ENCODE data around the gene GALR2.
"Not testable (repeated sequence)": the region's sequence is repeated elsewhere in the genome, so short reads cannot be mapped to it uniquely, and the experiment has no call there.

GALR2 gene

GRCh38 chr17:76050538-76051467, 23.8 kb upstream of the GALR2 start:
- DNase-seq (ENCODE audit: low spot score) = no peak

- no peak for DNase-seq (ENCODE audit: low spot score)
Measured at GRCh38 chr17:76051561-76051960, 23.0 kb upstream of the GALR2 start.

GRCh38 chr17:76053246-76054111, 21.1 kb upstream of the GALR2 start:
- no peak for DNase-seq (ENCODE audit: low spot score)

- DNase-seq (ENCODE audit: low spot score) = no peak
Measured at GRCh38 chr17:76054112-76054476, 20.5 kb upstream of the GALR2 start.

GRCh38 chr17:76056882-76057281, 17.7 kb upstream of the GALR2 start:
- DNase-seq (ENCODE audit: low spot score) = no peak

GRCh38 chr17:76058264-76058663, 16.3 kb upstream of the GALR2 start:
- DNase-seq (ENCODE audit: low spot score) = not testable (repeated sequence)

- no peak for DNase-seq (ENCODE audit: low spot score)
Measured at GRCh38 chr17:76063875-76064546, 10.6 kb upstream of the GALR2 start.

GRCh38 chr17:76065775-76066174, 8.8 kb upstream of the GALR2 start:
- DNase-seq (ENCODE audit: low spot score) = no peak

- peak; percentile 39 for DNase-seq (ENCODE audit: low spot score)
Measured at GRCh38 chr17:76071531-76072147, 2.9 kb upstream of the GALR2 start.

GRCh38 chr17:76072148-76072858, 2.3 kb upstream of the GALR2 start, which contains the start of gene SRP68:
SRP68 (minus strand) TSS chr17:76072517; CDS start chr17:76072491, 26 bp downstream.
- peak; percentile 97 for DNase-seq (ENCODE audit: low spot score)

- peak; percentile 58 for DNase-seq (ENCODE audit: low spot score)
Measured at GRCh38 chr17:76075364-76076145, 974 bp downstream of the GALR2 start.

- DNase-seq (ENCODE audit: low spot score) = no peak
Measured at GRCh38 chr17:76076146-76076764, 1.7 kb downstream of the GALR2 start.

- DNase-seq (ENCODE audit: low spot score) = no peak
Measured at GRCh38 chr17:76076765-76077583, 2.4 kb downstream of the GALR2 start.

- DNase-seq (ENCODE audit: low spot score) = peak; percentile 37
Measured at GRCh38 chr17:76077584-76078110, 3.1 kb downstream of the GALR2 start.

GRCh38 chr17:76078370-76078769, 3.8 kb downstream of the GALR2 start:
- not testable (repeated sequence) for DNase-seq (ENCODE audit: low spot score)

- no peak for DNase-seq (ENCODE audit: low spot score)
Measured at GRCh38 chr17:76078860-76079534, 4.4 kb downstream of the GALR2 start, which contains the start of gene ZACN. ZACN (plus strand) TSS chr17:76079182; CDS start chr17:76079265, 83 bp downstream.

GRCh38 chr17:76079535-76079955, 5.0 kb downstream of the GALR2 start:
- no peak for DNase-seq (ENCODE audit: low spot score)

Measured in HuH-7 (cell line).